Nephron progenitor cell (in vitro differentiated cells): Measurements from ENCODE around the gene SMG1.
A peak's percentile ranks its signal among the peaks of the same experiment; 100 is the strongest.
"Not testable (repeated sequence)": the region's sequence is repeated elsewhere in the genome, so short reads cannot be mapped to it uniquely, and the experiment has no call there.

Experiments
- DNase-seq: peaks from one replicate; pipeline ENCODE4 v3.0.0; 2021
- H3K27ac Mint-ChIP-seq: 2 replicates; pipeline ENCODE4 v1.8.0; 2021; ENCODE audit warnings: mild to moderate bottlenecking, moderate library complexity, mixed read lengths
- H3K27me3 Mint-ChIP-seq: 2 replicates; pipeline ENCODE4 v1.8.0; 2021; ENCODE audit warnings: mild to moderate bottlenecking, low read depth, mixed read lengths; ENCODE audit not compliant: poor library complexity
- H3K36me3 Mint-ChIP-seq: 2 replicates; pipeline ENCODE4 v1.8.0; 2021; ENCODE audit warnings: low read depth, mixed read lengths
- H3K4me1 Mint-ChIP-seq: 2 replicates; pipeline ENCODE4 v1.8.0; 2021; ENCODE audit warnings: mixed read lengths
- H3K4me3 Mint-ChIP-seq: 2 replicates; pipeline ENCODE4 v1.8.0; 2021; ENCODE audit warnings: mild to moderate bottlenecking, moderate library complexity, mixed read lengths
- H3K9me3 Mint-ChIP-seq: 2 replicates; pipeline ENCODE4 v1.8.0; 2021; ENCODE audit warnings: mild to moderate bottlenecking, moderate library complexity, mixed read lengths
- CTCF ChIP-seq: fragments of 200-600 bp; sonication (generic); IDR thresholded peaks from 2 replicates; pipeline ENCODE4 v1.5.0; 2021; ENCODE audit warnings: antibody characterized with exemption

Gene SMG1

GRCh38 chr16:18937390-18937789 is 11.2 kb upstream of the SMG1 start:
- Mint-ChIP-seq H3K9me3 (no peaks in the 10 kb centered on the region), H3K4me1 (peaks cover 16% of the 10 kb centered on the region), H3K36me3 (no peaks in the 10 kb centered on the region), H3K4me3 (no peak overlapping the region), H3K27ac (no peak overlapping the region), H3K27me3 (peaks cover 3% of the 10 kb centered on the region)
- no peak for TF ChIP-seq CTCF
- no peak for DNase-seq

- TF ChIP-seq CTCF, result no peak
- no peaks in the 10 kb centered on the region for H3K9me3 Mint-ChIP-seq
- H3K4me3 Mint-ChIP-seq, result no peak overlapping the region
- no peak overlapping the region for H3K27ac Mint-ChIP-seq
- DNase-seq, result no peak
- H3K4me1 Mint-ChIP-seq, result peaks cover 21% of the 10 kb centered on the region
- H3K36me3 Mint-ChIP-seq, result no peaks in the 10 kb centered on the region
- peaks cover 3% of the 10 kb centered on the region for H3K27me3 Mint-ChIP-seq
Observed at GRCh38 chr16:18936727-18937340, 10.6 kb upstream of the SMG1 start.

- H3K36me3 Mint-ChIP-seq, result no peaks in the 10 kb centered on the region
- no peak for DNase-seq
- H3K4me3 Mint-ChIP-seq, result no peak overlapping the region
- H3K9me3 Mint-ChIP-seq, result no peaks in the 10 kb centered on the region
- H3K4me1 Mint-ChIP-seq, result peaks cover 24% of the 10 kb centered on the region
- TF ChIP-seq CTCF, result no peak
- H3K27me3 Mint-ChIP-seq, result peaks cover 5% of the 10 kb centered on the region
- no peak overlapping the region for H3K27ac Mint-ChIP-seq
Observed at GRCh38 chr16:18933501-18933900, 7.3 kb upstream of the SMG1 start.

- no peak for DNase-seq
- no peak for TF ChIP-seq CTCF
- Mint-ChIP-seq H3K36me3 (no peaks in the 10 kb centered on the region), H3K4me1 (peaks cover 25% of the 10 kb centered on the region), H3K4me3 (no peak overlapping the region), H3K27me3 (peaks cover 3% of the 10 kb centered on the region), H3K9me3 (no peaks in the 10 kb centered on the region), H3K27ac (peak overlapping the region; percentile 54)
Observed at GRCh38 chr16:18932243-18932987, 6.2 kb upstream of the SMG1 start.

- no peak overlapping the region for H3K27ac Mint-ChIP-seq
- peaks cover 3% of the 10 kb centered on the region for H3K27me3 Mint-ChIP-seq
- no peak for TF ChIP-seq CTCF
- no peak overlapping the region for H3K4me3 Mint-ChIP-seq
- no peaks in the 10 kb centered on the region for H3K9me3 Mint-ChIP-seq
- H3K4me1 Mint-ChIP-seq, result peaks cover 31% of the 10 kb centered on the region
- no peaks in the 10 kb centered on the region for H3K36me3 Mint-ChIP-seq
- DNase-seq, result no peak
Observed at GRCh38 chr16:18931756-18932155, 5.5 kb upstream of the SMG1 start.

- not testable (repeated sequence) for H3K9me3 Mint-ChIP-seq, H3K36me3 Mint-ChIP-seq, H3K27me3 Mint-ChIP-seq, DNase-seq, H3K4me3 Mint-ChIP-seq, H3K27ac Mint-ChIP-seq
- H3K4me1 Mint-ChIP-seq, result peaks cover 38% of the 10 kb centered on the region
Observed at GRCh38 chr16:18930095-18930494, 3.9 kb upstream of the SMG1 start.

- peaks cover 46% of the 10 kb centered on the region for H3K4me1 Mint-ChIP-seq
- H3K27me3 Mint-ChIP-seq, H3K9me3 Mint-ChIP-seq, H3K36me3 Mint-ChIP-seq, H3K27ac Mint-ChIP-seq: not testable (repeated sequence)
- peak overlapping the region; percentile 25 for H3K4me3 Mint-ChIP-seq
- peak; percentile 9 for DNase-seq
Observed at GRCh38 chr16:18928073-18928472, 1.9 kb upstream of the SMG1 start.

GRCh38 chr16:18925215-18925985 is 808 bp downstream of the SMG1 start:
- H3K4me1 Mint-ChIP-seq, result peaks cover 31% of the 10 kb centered on the region
- H3K9me3 Mint-ChIP-seq, H3K27me3 Mint-ChIP-seq, DNase-seq: not testable (repeated sequence)
- peak overlapping the region; percentile 96 for H3K4me3 Mint-ChIP-seq
- peak overlapping the region; percentile 99 for H3K27ac Mint-ChIP-seq
- peaks cover 13% of the 10 kb centered on the region for H3K36me3 Mint-ChIP-seq

GRCh38 chr16:18923935-18924334 is 2.3 kb downstream of the SMG1 start:
- Mint-ChIP-seq H3K4me1 (peaks cover 31% of the 10 kb centered on the region), H3K36me3 (peaks cover 27% of the 10 kb centered on the region), H3K4me3 (peak overlapping the region; percentile 96)
- H3K9me3 Mint-ChIP-seq, H3K27me3 Mint-ChIP-seq, DNase-seq, H3K27ac Mint-ChIP-seq: not testable (repeated sequence)
